ENCODE results near the gene XYLT1. TPM values are rescaled to one million over a fixed set of nuclear protein-coding genes. Genes with fewer than 3 reads are reported as not detected.

The XYLT1 gene
- total RNA-seq, 1 experiment from 2014 or later, result not detected

DNA sequence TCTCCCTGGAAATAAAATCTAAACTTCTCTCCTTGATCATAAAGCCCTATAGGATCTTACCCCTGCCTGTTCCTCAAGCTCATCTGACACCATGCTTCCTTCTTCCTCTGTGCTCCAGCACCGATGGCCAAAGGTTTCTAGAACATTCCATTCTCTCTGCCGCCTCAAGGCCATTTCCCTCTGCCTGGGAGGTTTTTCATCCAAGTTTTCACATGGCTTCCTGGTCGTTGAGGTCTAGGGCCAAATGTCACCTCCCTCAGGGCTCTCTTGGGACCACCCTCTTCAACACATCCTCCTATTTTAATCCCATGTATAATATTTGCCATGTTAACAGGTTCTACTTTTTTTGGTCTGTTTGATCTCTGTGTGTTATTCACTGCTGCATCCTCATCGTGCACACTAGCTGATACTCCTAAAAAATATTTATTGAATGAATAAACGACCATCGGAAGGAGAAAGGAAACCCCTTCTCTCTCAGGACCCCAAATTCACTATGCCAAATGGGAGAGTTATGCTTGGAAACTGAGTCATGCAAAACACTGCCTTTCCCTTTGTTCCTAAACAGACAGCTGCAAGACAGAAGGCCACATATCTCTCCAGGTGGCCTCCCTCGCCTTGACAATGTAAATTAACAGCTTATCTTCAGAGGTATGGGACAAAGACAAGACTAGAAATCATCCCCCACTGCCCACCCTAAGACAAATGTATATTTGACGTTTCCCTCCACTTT, 78.5 kb downstream of the XYLT1 start:
- no TSS peak for BruUV-seq (replicated peaks)
- Histone ChIP-seq H3K4me1 (ENCODE audit: insufficient read depth, low read length) (no peaks in the 10 kb centered on the region), H4K20me1 (ENCODE audit: low read length) (no peaks in the 10 kb centered on the region), H3K9ac (ENCODE audit: low read length) (no peak overlapping the region), H3K36me3 (ENCODE audit: low read depth, low read length) (no peaks in the 10 kb centered on the region), H3K4me2 (ENCODE audit: low read length) (no peak overlapping the region), H3K4me3 (ENCODE audit: low read length) (no peak overlapping the region), H3K9me3 (ENCODE audit: low read length) (no peaks in the 10 kb centered on the region), H3K79me2 (ENCODE audit: low read length) (no peaks in the 10 kb centered on the region), H3K27ac (ENCODE audit: low read length) (no peak overlapping the region), H3K27me3 (ENCODE audit: low read length) (no peaks in the 10 kb centered on the region), H3F3A (ENCODE audit: low read length, unreplicated experiment) (no peaks in the 10 kb centered on the region), H2AFZ (ENCODE audit: low read length) (no peak overlapping the region), H3K9me2 (replicated peaks; ENCODE audit: low read length) (no peaks in the 10 kb centered on the region)
- intact Hi-C loops (cut with micrococcal nuclease), result no loop called here
- ATAC-seq, result no peak
- ChIA-PET CTCF (no interaction called here), POLR2A (ENCODE audit: unreplicated experiment) (no interaction called here)
- TF ChIP-seq, protein P1, sequence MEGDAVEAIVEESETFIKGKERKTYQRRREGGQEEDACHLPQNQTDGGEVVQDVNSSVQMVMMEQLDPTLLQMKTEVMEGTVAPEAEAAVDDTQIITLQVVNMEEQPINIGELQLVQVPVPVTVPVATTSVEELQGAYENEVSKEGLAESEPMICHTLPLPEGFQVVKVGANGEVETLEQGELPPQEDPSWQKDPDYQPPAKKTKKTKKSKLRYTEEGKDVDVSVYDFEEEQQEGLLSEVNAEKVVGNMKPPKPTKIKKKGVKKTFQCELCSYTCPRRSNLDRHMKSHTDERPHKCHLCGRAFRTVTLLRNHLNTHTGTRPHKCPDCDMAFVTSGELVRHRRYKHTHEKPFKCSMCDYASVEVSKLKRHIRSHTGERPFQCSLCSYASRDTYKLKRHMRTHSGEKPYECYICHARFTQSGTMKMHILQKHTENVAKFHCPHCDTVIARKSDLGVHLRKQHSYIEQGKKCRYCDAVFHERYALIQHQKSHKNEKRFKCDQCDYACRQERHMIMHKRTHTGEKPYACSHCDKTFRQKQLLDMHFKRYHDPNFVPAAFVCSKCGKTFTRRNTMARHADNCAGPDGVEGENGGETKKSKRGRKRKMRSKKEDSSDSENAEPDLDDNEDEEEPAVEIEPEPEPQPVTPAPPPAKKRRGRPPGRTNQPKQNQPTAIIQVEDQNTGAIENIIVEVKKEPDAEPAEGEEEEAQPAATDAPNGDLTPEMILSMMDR (conservative IDR thresholded peaks at IDR 0.05; ENCODE audit: low read depth, low read length), result no peak
- TF ChIP-seq EZH2phosphoT487 (IDR thresholded peaks at IDR 0.05; ENCODE audit: borderline replicate concordance, low read length) (no peak), EZH2 (IDR thresholded peaks at IDR 0.05; ENCODE audit: low read length, unreplicated experiment) (no peak)
- no peak for DNase-seq

DNA sequence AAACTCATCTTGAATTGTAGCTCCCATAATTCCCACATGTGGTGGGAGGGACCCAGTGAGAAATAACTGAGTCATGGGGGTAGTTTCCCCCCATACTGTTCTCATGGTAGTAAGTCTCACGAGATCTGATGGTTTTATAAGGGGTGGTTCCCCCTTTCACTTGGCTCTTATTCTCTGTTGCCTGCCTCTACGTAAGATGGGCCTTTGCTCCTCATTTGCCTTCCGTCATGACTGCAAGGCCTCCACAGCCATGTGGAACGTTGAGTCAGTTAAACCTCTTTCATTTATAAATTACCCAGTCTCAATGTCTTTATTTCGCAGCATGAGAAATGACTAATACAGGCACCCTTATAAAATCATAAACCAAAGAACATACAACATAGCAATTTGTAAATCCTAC, 79.0 kb downstream of the XYLT1 start:
- no TSS peak for BruUV-seq (replicated peaks)
- intact Hi-C loops (cut with micrococcal nuclease), result no loop called here
- no peaks in the 10 kb centered on the region for H3K79me2 ChIP-seq (ENCODE audit: low read length)
- ChIA-PET CTCF (no interaction called here), POLR2A (ENCODE audit: unreplicated experiment) (no interaction called here)
- no peak overlapping the region for H3K9ac ChIP-seq (ENCODE audit: low read length)
- ATAC-seq (no peak), DNase-seq (no peak)
- TF ChIP-seq, protein P1 (conservative IDR thresholded peaks at IDR 0.05; ENCODE audit: low read depth, low read length), result no peak
- no peak for TF ChIP-seq EZH2 (IDR thresholded peaks at IDR 0.05; ENCODE audit: low read length, unreplicated experiment)
- no peak for TF ChIP-seq EZH2phosphoT487 (IDR thresholded peaks at IDR 0.05; ENCODE audit: borderline replicate concordance, low read length)
- no peak overlapping the region for H2AFZ ChIP-seq (ENCODE audit: low read length)
- H3K9me3 ChIP-seq (ENCODE audit: low read length), result no peaks in the 10 kb centered on the region
- no peaks in the 10 kb centered on the region for H3K27me3 ChIP-seq (ENCODE audit: low read length)
- H3F3A ChIP-seq (ENCODE audit: low read length, unreplicated experiment), result no peaks in the 10 kb centered on the region
- H4K20me1 ChIP-seq (ENCODE audit: low read length), result no peaks in the 10 kb centered on the region
- no peaks in the 10 kb centered on the region for H3K4me1 ChIP-seq (ENCODE audit: insufficient read depth, low read length)
- no peak overlapping the region for H3K4me3 ChIP-seq (ENCODE audit: low read length)
- H3K4me2 ChIP-seq (ENCODE audit: low read length), result no peak overlapping the region
- no peaks in the 10 kb centered on the region for H3K9me2 ChIP-seq (replicated peaks; ENCODE audit: low read length)
- H3K36me3 ChIP-seq (ENCODE audit: low read depth, low read length), result no peaks in the 10 kb centered on the region
- no peak overlapping the region for H3K27ac ChIP-seq (ENCODE audit: low read length)

DNA sequence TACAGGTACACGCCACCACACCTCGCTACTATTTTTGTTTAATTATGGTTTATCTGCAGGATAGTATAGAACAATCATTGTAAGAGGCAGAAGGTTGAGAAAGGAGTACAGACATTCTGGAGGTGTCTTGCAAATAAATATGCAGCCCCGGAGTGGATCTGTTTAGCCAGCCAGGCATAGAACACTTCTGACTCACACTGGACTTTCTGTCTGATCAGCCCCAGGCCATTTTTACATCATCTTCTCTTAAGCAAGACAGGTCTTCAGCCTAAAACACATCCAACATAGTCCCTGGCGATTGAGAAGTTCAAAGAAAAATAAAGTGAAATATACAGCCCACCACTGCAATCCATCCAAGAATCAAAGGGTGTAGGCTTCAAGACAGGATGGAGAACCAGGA, 81.4 kb downstream of the XYLT1 start:
- no peaks in the 10 kb centered on the region for H3K4me1 ChIP-seq (ENCODE audit: insufficient read depth, low read length)
- no peaks in the 10 kb centered on the region for H4K20me1 ChIP-seq (ENCODE audit: low read length)
- H3F3A ChIP-seq (ENCODE audit: low read length, unreplicated experiment), result no peaks in the 10 kb centered on the region
- no peaks in the 10 kb centered on the region for H3K36me3 ChIP-seq (ENCODE audit: low read depth, low read length)
- no peak overlapping the region for H3K9ac ChIP-seq (ENCODE audit: low read length)
- TF ChIP-seq EZH2phosphoT487 (IDR thresholded peaks at IDR 0.05; ENCODE audit: borderline replicate concordance, low read length), result no peak
- TF ChIP-seq, protein P1 (conservative IDR thresholded peaks at IDR 0.05; ENCODE audit: low read depth, low read length), result no peak
- TF ChIP-seq EZH2 (IDR thresholded peaks at IDR 0.05; ENCODE audit: low read length, unreplicated experiment), result no peak
- BruUV-seq (replicated peaks), result no TSS peak
- H3K27ac ChIP-seq (ENCODE audit: low read length), result no peak overlapping the region
- ATAC-seq (no peak), DNase-seq (no peak)
- H2AFZ ChIP-seq (ENCODE audit: low read length), result no peak overlapping the region
- no peaks in the 10 kb centered on the region for H3K27me3 ChIP-seq (ENCODE audit: low read length)
- no peak overlapping the region for H3K4me2 ChIP-seq (ENCODE audit: low read length)
- ChIA-PET POLR2A (ENCODE audit: unreplicated experiment) (no interaction called here), CTCF (no interaction called here)
- no peaks in the 10 kb centered on the region for H3K9me2 ChIP-seq (replicated peaks; ENCODE audit: low read length)
- no peaks in the 10 kb centered on the region for H3K79me2 ChIP-seq (ENCODE audit: low read length)
- intact Hi-C loops (cut with micrococcal nuclease), result no loop called here
- H3K4me3 ChIP-seq (ENCODE audit: low read length), result no peak overlapping the region
- H3K9me3 ChIP-seq (ENCODE audit: low read length), result no peaks in the 10 kb centered on the region
